HepG2 (cell line): ENCODE measurements around the gene MTHFD1. TPM values are rescaled to one million over a fixed set of nuclear protein-coding genes. Genes with fewer than 3 reads are reported as not detected.

ENCODE experiments used
- ATAC-seq: fragments of 200-7000 bp; cut with Tn5 transposase; 3 replicates; pipeline ENCODE4 v1.9.1; 2020; ENCODE audit warnings: mild to moderate bottlenecking, moderate library complexity
- BruUV-seq: library from RNA; stranded (reverse); fragments of 400-500 nt; replicated peaks from 2 replicates; lab custom pipeline; 2021; lab: Mats Ljungman, UMichigan
- CTCF ChIA-PET: fragments of 300-600 bp; formaldehyde crosslinking; extraction: SDS; loops from one replicate; lab custom pipeline; 2021; ENCODE audit warnings: low total read pairs, inconsistent platforms, low intra/inter-chr PET ratio; lab: Yijun Ruan, JAX
- POLR2A ChIA-PET: fragments of 350-600 bp; sonication (Branson Sonifier 250); formaldehyde crosslinking; loops from one replicate; lab custom pipeline; 2020; ENCODE audit warnings: antibody characterized with exemption, inconsistent platforms; lab: Yijun Ruan, JAX
- DNase-seq: peaks from one replicate; pipeline ENCODE4 v3.0.0-alpha.2; 2015; ENCODE audit warnings: low spot score
- FAIRE-seq: peaks from 3 replicates; lab custom pipeline; 2011; peaks lifted over from hg19 to GRCh38; lab: Jason Lieb, UNC
- H2AFZ ChIP-seq: one replicate; pipeline ENCODE4 v1.6.1; 2011; ENCODE audit warnings: low read length, inconsistent platforms
- H3K27ac ChIP-seq: fragments of 300-600 bp; 3 replicates; pipeline ENCODE4 v1.8.0; 2011; ENCODE audit warnings: mixed run types, mild to moderate bottlenecking, mixed read lengths, low read length, inconsistent platforms; ENCODE audit not compliant: insufficient read depth; ENCODE audit errors: extremely low read length
- H3K27me3 ChIP-seq, 2 experiments: fragments of 200-600 bp in 1 of 2; 2 replicates in 1 of 2; 3 replicates in 1 of 2; pipeline versions ENCODE4 v1.6.0 to v1.8.0; 2011; ENCODE audit warnings: low read length in 2 of 2, mild to moderate bottlenecking in 2 of 2, moderate library complexity in 2 of 2, inconsistent platforms in 1 of 2; ENCODE audit not compliant: insufficient read depth in 2 of 2, control insufficient read depth in 1 of 2
- H3K36me3 ChIP-seq, 2 experiments: fragments of 200-600 bp in 1 of 2; replicated peaks in 1 of 2; 2 replicates in 1 of 2; 3 replicates in 1 of 2; pipeline versions ENCODE4 v1.5.1 to v1.8.0; 2011; ENCODE audit warnings: low read length in 2 of 2, inconsistent platforms in 1 of 2; ENCODE audit not compliant: insufficient read depth in 2 of 2, control insufficient read depth in 1 of 2
- H3K4me1 ChIP-seq: 2 replicates; pipeline ENCODE4 v1.5.1; 2012; ENCODE audit warnings: low read length, inconsistent platforms; ENCODE audit not compliant: insufficient read depth
- H3K4me2 ChIP-seq: 2 replicates; pipeline ENCODE4 v1.6.0; 2011; ENCODE audit warnings: low read depth, low read length, inconsistent platforms
- H3K4me3 ChIP-seq, 3 experiments: fragments of 200-600 bp in 1 of 3; sonication (generic), shearing (Covaris generic) in 1 of 3; replicated peaks in 1 of 3; 2 replicates each; pipeline ENCODE4 v1.5.1; 2011 to 2016; ENCODE audit warnings: low read length in 3 of 3, inconsistent platforms in 2 of 3, low read depth in 2 of 3, mild to moderate bottlenecking in 2 of 3, control low read depth in 1 of 3, mixed read lengths in 1 of 3; ENCODE audit not compliant: insufficient read depth in 1 of 3
- H3K79me2 ChIP-seq: one replicate; pipeline ENCODE4 v1.6.1; 2011; ENCODE audit warnings: low read length, inconsistent platforms; ENCODE audit not compliant: insufficient read depth
- H3K9ac ChIP-seq: 2 replicates; pipeline ENCODE4 v1.6.0; 2011; ENCODE audit warnings: mild to moderate bottlenecking, low read depth, low read length, inconsistent platforms; ENCODE audit not compliant: insufficient read depth
- H3K9me3 ChIP-seq: 2 replicates; pipeline ENCODE4 v1.5.1; 2012; ENCODE audit warnings: mild to moderate bottlenecking, low read length
- H4K20me1 ChIP-seq: 2 replicates; pipeline ENCODE4 v1.6.0; 2011; ENCODE audit warnings: inconsistent platforms, mild to moderate bottlenecking, low read length, moderate library complexity; ENCODE audit not compliant: insufficient read depth
- BCL6 ChIP-seq: IDR thresholded peaks from 2 replicates; pipeline ENCODE4 v1.6.1; 2016; ENCODE audit warnings: missing genetic modification reagents, missing compliant biosample characterization
- DRAP1 ChIP-seq: IDR thresholded peaks from 2 replicates; pipeline ENCODE4 v1.6.1; 2016; ENCODE audit warnings: missing genetic modification reagents, missing compliant biosample characterization
- E2F1 ChIP-seq: sonication (generic); formaldehyde crosslinking; IDR thresholded peaks from 2 replicates; pipeline ENCODE4 v1.5.0; 2020; ENCODE audit warnings: missing genetic modification reagents
- GRHL1 ChIP-seq: sonication (generic); formaldehyde crosslinking; conservative IDR thresholded peaks from 2 replicates; pipeline ENCODE4 v1.8.0; 2022; ENCODE audit warnings: missing genetic modification reagents
- HDAC1 ChIP-seq: sonication (generic); formaldehyde crosslinking; IDR thresholded peaks from 2 replicates; pipeline ENCODE4 v1.5.1; 2020; ENCODE audit warnings: mild to moderate bottlenecking, missing genetic modification reagents
- ISL2 ChIP-seq: sonication (generic); formaldehyde crosslinking; IDR thresholded peaks from 2 replicates; pipeline ENCODE4 v1.5.0; 2020; ENCODE audit warnings: missing genetic modification reagents
- KDM6A ChIP-seq: IDR thresholded peaks from 2 replicates; pipeline ENCODE4 v1.6.1; 2016; ENCODE audit warnings: low read depth
- NFKBIZ ChIP-seq: IDR thresholded peaks from 2 replicates; pipeline ENCODE4 v1.6.1; 2018; ENCODE audit warnings: missing genetic modification reagents, missing compliant biosample characterization
- NR1H2 ChIP-seq: sonication (generic); formaldehyde crosslinking; IDR thresholded peaks from 2 replicates; pipeline ENCODE4 v1.8.1; 2022; ENCODE audit warnings: low read depth, missing genetic modification reagents, borderline replicate concordance
- PBX3 ChIP-seq: sonication (generic); formaldehyde crosslinking; IDR thresholded peaks from 2 replicates; pipeline ENCODE4 v1.8.1; 2023; ENCODE audit warnings: missing genetic modification reagents, inconsistent platforms, borderline replicate concordance
- STAG1 ChIP-seq: sonication (generic); formaldehyde crosslinking; IDR thresholded peaks from 2 replicates; pipeline ENCODE4 v1.4.0; 2020; ENCODE audit warnings: missing genetic modification reagents
- WGBS: methylation state at CpG from one replicate; pipeline ENCODE4 v1.1.6; 2017; ENCODE audit warnings: low lambda C conversion rate; 5-methylcytosine and 5-hydroxymethylcytosine counted together
- in situ Hi-C: cut with HindIII; loops from 2 replicates; pipeline ENCODE4 v1.10.0; 2017; ENCODE audit warnings: low pct_unique_long_range_greater_than_20kb; ENCODE audit not compliant: extremely low pct_ligation_motif_present
- intact Hi-C: fragments of 100-400 bp; cut with micrococcal nuclease; formaldehyde crosslinking; loops from one replicate; pipeline ENCODE4 v1.10.0; 2022; ENCODE audit not compliant: unreplicated experiment
- polyA plus RNA-seq, 8 experiments: library from polyadenylated mRNA; depleted of rRNA in 3 of 8; stranded (reverse) in 7 of 8; unstranded in 1 of 8; fragments of >200 nt; fragmentation: Illumina TruSeq in 4 of 8; extraction: Trizol in 4 of 8; gene quantifications; 2 replicates each; pipeline versions ENCODE4 v1.2.1 to v1.2.3, GENCODE V29; 2011 to 2016; ENCODE audit warnings: low read depth in 4 of 8, missing spikeins in 1 of 8, mixed read lengths in 1 of 8; ENCODE audit not compliant: insufficient read depth in 1 of 8
- total RNA-seq, 5 experiments: library from RNA; depleted of rRNA; stranded (reverse); fragments of >200 nt; fragmentation: Illumina TruSeq; extraction: Trizol; gene quantifications; 2 replicates each; pipeline ENCODE4 v1.2.3, GENCODE V29; 2016; ENCODE audit warnings: low read depth in 1 of 5
- TF ChIP-seq, protein P1 (sequence below): sonication (generic); formaldehyde crosslinking; IDR thresholded peaks from 2 replicates; pipeline ENCODE4 v1.5.1; 2020; ENCODE audit warnings: mild to moderate bottlenecking, missing genetic modification reagents, moderate library complexity

Gene MTHFD1
- total and polyA plus RNA-seq, 2 of the 13 experiments (the other 11 are each of a cell fraction or from before 2014, with no cell fraction given) = 31.0 to 106 TPM

DNA sequence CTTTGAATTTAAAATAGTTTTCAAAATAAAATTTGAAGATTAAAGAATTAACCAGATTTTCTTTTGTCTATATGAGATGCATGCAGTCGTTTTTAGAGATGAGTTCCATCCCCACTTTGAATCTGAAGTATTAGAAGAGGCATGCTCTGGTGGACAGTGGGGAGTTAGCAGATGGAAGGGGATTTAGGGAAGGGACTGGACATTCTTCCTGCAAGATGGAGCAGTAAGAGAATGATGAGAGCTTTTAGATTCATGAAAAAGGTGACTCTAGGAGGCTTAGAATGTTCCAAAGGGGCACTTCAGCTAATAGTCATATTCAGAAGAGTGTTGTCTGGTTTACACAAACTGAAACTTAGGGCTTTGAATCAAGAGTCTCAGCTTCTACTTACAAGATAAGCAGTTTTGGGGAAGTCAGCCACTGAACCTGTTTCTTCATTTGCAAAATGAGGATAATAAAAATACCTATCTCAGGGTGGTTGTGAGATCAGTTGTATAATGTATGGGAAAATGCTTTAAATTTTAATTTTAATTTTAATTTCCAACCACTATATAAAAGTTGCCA is 120.1 kb downstream of the MTHFD1 start:
- ChIA-PET POLR2A (interaction anchor here (1.7 kb wide), 1 partner anchor 120 kb away, joined by 4 read pairs; no protein-coding TSS in a partner anchor), CTCF (no interaction called here)
- intact Hi-C loops = no loop called here
- 71% methylated on average over 1 of the region's 1 CpG for WGBS
- H3K4me3 ChIP-seq = no peak overlapping the region
- H3K36me3 ChIP-seq = no peaks in the 10 kb centered on the region; a peak in 1 of 5 replicates
- DNase-seq = no peak
- TF ChIP-seq KDM6A (CRISPR knock-in tag) (no peak), BCL6 (no peak), PBX3 (no peak), E2F1 (CRISPR knock-in tag) (no peak), STAG1 (CRISPR knock-in tag) (no peak), GRHL1 (CRISPR knock-in tag) (no peak), DRAP1 (CRISPR knock-in tag) (no peak), NR1H2 (CRISPR knock-in tag) (no peak), ISL2 (CRISPR knock-in tag) (no peak), HDAC1 (CRISPR knock-in tag) (no peak), NFKBIZ (CRISPR knock-in tag) (no peak)
- TF ChIP-seq, protein P1, sequence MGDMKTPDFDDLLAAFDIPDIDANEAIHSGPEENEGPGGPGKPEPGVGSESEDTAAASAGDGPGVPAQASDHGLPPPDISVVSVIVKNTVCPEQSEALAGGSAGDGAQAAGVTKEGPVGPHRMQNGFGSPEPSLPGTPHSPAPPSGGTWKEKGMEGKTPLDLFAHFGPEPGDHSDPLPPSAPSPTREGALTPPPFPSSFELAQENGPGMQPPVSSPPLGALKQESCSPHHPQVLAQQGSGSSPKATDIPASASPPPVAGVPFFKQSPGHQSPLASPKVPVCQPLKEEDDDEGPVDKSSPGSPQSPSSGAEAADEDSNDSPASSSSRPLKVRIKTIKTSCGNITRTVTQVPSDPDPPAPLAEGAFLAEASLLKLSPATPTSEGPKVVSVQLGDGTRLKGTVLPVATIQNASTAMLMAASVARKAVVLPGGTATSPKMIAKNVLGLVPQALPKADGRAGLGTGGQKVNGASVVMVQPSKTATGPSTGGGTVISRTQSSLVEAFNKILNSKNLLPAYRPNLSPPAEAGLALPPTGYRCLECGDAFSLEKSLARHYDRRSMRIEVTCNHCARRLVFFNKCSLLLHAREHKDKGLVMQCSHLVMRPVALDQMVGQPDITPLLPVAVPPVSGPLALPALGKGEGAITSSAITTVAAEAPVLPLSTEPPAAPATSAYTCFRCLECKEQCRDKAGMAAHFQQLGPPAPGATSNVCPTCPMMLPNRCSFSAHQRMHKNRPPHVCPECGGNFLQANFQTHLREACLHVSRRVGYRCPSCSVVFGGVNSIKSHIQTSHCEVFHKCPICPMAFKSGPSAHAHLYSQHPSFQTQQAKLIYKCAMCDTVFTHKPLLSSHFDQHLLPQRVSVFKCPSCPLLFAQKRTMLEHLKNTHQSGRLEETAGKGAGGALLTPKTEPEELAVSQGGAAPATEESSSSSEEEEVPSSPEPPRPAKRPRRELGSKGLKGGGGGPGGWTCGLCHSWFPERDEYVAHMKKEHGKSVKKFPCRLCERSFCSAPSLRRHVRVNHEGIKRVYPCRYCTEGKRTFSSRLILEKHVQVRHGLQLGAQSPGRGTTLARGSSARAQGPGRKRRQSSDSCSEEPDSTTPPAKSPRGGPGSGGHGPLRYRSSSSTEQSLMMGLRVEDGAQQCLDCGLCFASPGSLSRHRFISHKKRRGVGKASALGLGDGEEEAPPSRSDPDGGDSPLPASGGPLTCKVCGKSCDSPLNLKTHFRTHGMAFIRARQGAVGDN (CRISPR knock-in tag) = no peak
- no peak overlapping the region for H3K9ac ChIP-seq
- H4K20me1 ChIP-seq = peaks cover 39% of the 10 kb centered on the region
- in situ Hi-C loops = no loop called here
- no peak overlapping the region for H3K27ac ChIP-seq
- no peaks in the 10 kb centered on the region for H3K9me3 ChIP-seq
- ATAC-seq = no peak
- BruUV-seq = no TSS peak
- H3K79me2 ChIP-seq = peaks cover 81% of the 10 kb centered on the region
- H3K4me1 ChIP-seq = peaks cover 60% of the 10 kb centered on the region
- peak overlapping the region; percentile 56; the same call in 1 of the 2 replicates for H3K4me2 ChIP-seq
- no peak for FAIRE-seq
- no peak overlapping the region for H2AFZ ChIP-seq
- H3K27me3 ChIP-seq = no peaks in the 10 kb centered on the region; a peak in 1 of 5 replicates
